ENCODE data around the gene FMN1.

FMN1 gene

GRCh38 chr15:32817577-32817976 is 376.9 kb downstream of the FMN1 start:
- no peak for DNase-seq

- no peak for DNase-seq
Observed at GRCh38 chr15:32807331-32807730, 387.2 kb downstream of the FMN1 start.

- no peak for DNase-seq
Observed at GRCh38 chr15:32803631-32804030, 390.9 kb downstream of the FMN1 start.

- DNase-seq: no peak
Observed at GRCh38 chr15:32802286-32802936, 392.1 kb downstream of the FMN1 start.

GRCh38 chr15:32799936-32800535 is 394.5 kb downstream of the FMN1 start:
- no peak for DNase-seq

- no peak for DNase-seq
Observed at GRCh38 chr15:32796856-32797255, 397.7 kb downstream of the FMN1 start.

- DNase-seq: no peak
Observed at GRCh38 chr15:32794973-32795372, 399.5 kb downstream of the FMN1 start.

- DNase-seq: no peak
Observed at GRCh38 chr15:32792436-32792835, 402.1 kb downstream of the FMN1 start.

- no peak for DNase-seq
Observed at GRCh38 chr15:32790352-32790999, 404.0 kb downstream of the FMN1 start.

- DNase-seq: no peak
Observed at GRCh38 chr15:32787949-32788348, 406.6 kb downstream of the FMN1 start.

GRCh38 chr15:32786906-32787305 is 407.6 kb downstream of the FMN1 start:
- DNase-seq: no peak

- DNase-seq: no peak
Observed at GRCh38 chr15:32784581-32784980, 409.9 kb downstream of the FMN1 start.

GRCh38 chr15:32781781-32782180 is 412.7 kb downstream of the FMN1 start:
- DNase-seq: no peak

- no peak for DNase-seq
Observed at GRCh38 chr15:32778391-32779176, 415.9 kb downstream of the FMN1 start.

GRCh38 chr15:32775103-32775502 is 419.4 kb downstream of the FMN1 start:
- no peak for DNase-seq

- DNase-seq: no peak
Observed at GRCh38 chr15:32774022-32774421, 420.5 kb downstream of the FMN1 start.

GRCh38 chr15:32767236-32767635 is 427.3 kb downstream of the FMN1 start:
- DNase-seq: no peak

- DNase-seq: no peak
Observed at GRCh38 chr15:32766101-32766500, 428.4 kb downstream of the FMN1 start.

- DNase-seq: no peak
Observed at GRCh38 chr15:32765236-32765635, 429.3 kb downstream of the FMN1 start.

- no peak for DNase-seq
Observed at GRCh38 chr15:32763295-32763694, 431.2 kb downstream of the FMN1 start.

GRCh38 chr15:32757426-32757825 is 437.1 kb downstream of the FMN1 start:
- DNase-seq: no peak

- no peak for DNase-seq
Observed at GRCh38 chr15:32750979-32751378, 443.5 kb downstream of the FMN1 start.

GRCh38 chr15:32747921-32748342 is 446.6 kb downstream of the FMN1 start:
- no peak for DNase-seq

Data from CD4-positive, alpha-beta T cell treated with Interleukin-4 for 4 hours (primary cell).